Activated CD4-positive, alpha-beta T cell treated with anti-CD3 and anti-CD28 coated beads, Interleukin-2, Interleukin-6, amounts not matched to agents 100 ng/mL and 50 ng/mL, durations not matched to agents 16 hours and 8 hours (primary cell): ENCODE data around the gene TLR3.
"Not testable (repeated sequence)": the region's sequence is repeated elsewhere in the genome, so short reads cannot be mapped to it uniquely, and the experiment has no call there.

Source experiments
- DNase-seq: peaks from one replicate; pipeline ENCODE4 v3.0.0-alpha.2; 2020

Gene TLR3

GRCh38 chr4:186050135-186050534 lies 18.8 kb upstream of the TLR3 start:
- not testable (repeated sequence) for DNase-seq

GRCh38 chr4:186051096-186051495 lies 17.9 kb upstream of the TLR3 start:
- DNase-seq = no peak

- DNase-seq = peak; percentile 12
Observed at GRCh38 chr4:186058253-186058979, 10.5 kb upstream of the TLR3 start.

GRCh38 chr4:186058980-186059316 lies 10.0 kb upstream of the TLR3 start:
- no peak for DNase-seq

GRCh38 chr4:186061921-186062320 lies 7.0 kb upstream of the TLR3 start:
- no peak for DNase-seq

- DNase-seq = peak; percentile 43
Observed at GRCh38 chr4:186067757-186068385, 1.1 kb upstream of the TLR3 start.

- no peak for DNase-seq
Observed at GRCh38 chr4:186069729-186070128, 773 bp downstream of the TLR3 start.

GRCh38 chr4:186072516-186072915 lies 3.6 kb downstream of the TLR3 start:
- DNase-seq = no peak

GRCh38 chr4:186074189-186074588 lies 5.2 kb downstream of the TLR3 start:
- DNase-seq = no peak

- DNase-seq = no peak
Observed at GRCh38 chr4:186078981-186079638, 10.2 kb downstream of the TLR3 start.

- DNase-seq = no peak
Observed at GRCh38 chr4:186079694-186080093, 10.7 kb downstream of the TLR3 start.

GRCh38 chr4:186081202-186081807 lies 12.3 kb downstream of the TLR3 start:
- no peak for DNase-seq

- no peak for DNase-seq
Observed at GRCh38 chr4:186082221-186082620, 13.3 kb downstream of the TLR3 start.

GRCh38 chr4:186088523-186088922 lies 19.6 kb downstream of the TLR3 start:
- DNase-seq = no peak

GRCh38 chr4:186092296-186092695 lies 23.3 kb downstream of the TLR3 start:
- DNase-seq = no peak

- DNase-seq = no peak
Observed at GRCh38 chr4:186095406-186095805, 26.4 kb downstream of the TLR3 start.

GRCh38 chr4:186096681-186097165 lies 27.8 kb downstream of the TLR3 start:
- DNase-seq = no peak

GRCh38 chr4:186097386-186097785 lies 28.4 kb downstream of the TLR3 start:
- no peak for DNase-seq

GRCh38 chr4:186102931-186103330 lies 34.0 kb downstream of the TLR3 start:
- no peak for DNase-seq

- peak; percentile 26 for DNase-seq
Observed at GRCh38 chr4:186104114-186104889, 35.3 kb downstream of the TLR3 start, which contains the start of gene FAM149A. Gene FAM149A, plus strand, starts transcription at chr4:186104704.

GRCh38 chr4:186104890-186105646 lies 36.1 kb downstream of the TLR3 start:
- DNase-seq = no peak
